ENCODE data around the gene BOD1L1.

Gene BOD1L1

DNA sequence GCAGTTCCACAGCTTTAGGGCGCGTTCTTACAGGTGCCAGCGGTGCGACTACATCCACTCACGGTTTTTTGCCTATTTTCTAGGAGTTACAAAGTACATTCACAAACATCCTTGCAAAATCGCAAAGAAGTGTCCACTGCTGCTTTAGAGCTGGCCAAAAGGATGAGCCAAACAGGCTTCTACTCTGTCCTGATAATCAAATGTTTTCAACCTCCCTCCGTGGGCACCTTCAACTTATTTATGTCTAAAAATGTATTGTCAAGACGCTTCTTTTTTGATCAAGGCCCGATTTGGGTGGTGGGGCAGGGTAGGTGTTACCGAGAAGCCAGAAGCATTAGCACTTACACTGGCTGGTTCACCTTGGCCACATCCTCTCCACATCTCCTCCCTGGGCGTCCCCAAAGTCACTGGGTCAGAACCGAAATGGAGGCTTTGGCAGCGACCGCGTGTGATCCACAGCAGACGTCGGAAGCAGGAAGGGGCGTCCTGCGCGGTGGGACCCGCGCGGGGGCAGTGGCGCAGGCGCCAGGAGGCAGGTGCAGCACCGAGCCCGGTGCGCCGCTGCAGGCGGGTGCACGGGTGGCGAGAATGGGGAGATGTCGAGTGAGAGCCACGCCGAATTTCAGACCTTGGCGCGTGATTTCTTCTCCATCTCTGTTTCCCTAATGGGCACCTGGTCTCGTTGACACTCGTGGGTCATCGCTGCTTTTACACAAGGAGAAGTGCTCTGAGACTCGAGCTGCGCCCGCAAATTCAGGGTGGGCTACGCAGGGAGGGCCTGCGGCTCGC lies 100.1 kb downstream of the BOD1L1 start:
- no peak for DNase-seq (ENCODE audit: low read depth in 2 of 2, low spot score in 1 of 2)

GRCh38 chr4:13526658-13527057 lies 100.9 kb downstream of the BOD1L1 start:
- no peak for DNase-seq (ENCODE audit: low read depth in 2 of 2, low spot score in 1 of 2)

DNA sequence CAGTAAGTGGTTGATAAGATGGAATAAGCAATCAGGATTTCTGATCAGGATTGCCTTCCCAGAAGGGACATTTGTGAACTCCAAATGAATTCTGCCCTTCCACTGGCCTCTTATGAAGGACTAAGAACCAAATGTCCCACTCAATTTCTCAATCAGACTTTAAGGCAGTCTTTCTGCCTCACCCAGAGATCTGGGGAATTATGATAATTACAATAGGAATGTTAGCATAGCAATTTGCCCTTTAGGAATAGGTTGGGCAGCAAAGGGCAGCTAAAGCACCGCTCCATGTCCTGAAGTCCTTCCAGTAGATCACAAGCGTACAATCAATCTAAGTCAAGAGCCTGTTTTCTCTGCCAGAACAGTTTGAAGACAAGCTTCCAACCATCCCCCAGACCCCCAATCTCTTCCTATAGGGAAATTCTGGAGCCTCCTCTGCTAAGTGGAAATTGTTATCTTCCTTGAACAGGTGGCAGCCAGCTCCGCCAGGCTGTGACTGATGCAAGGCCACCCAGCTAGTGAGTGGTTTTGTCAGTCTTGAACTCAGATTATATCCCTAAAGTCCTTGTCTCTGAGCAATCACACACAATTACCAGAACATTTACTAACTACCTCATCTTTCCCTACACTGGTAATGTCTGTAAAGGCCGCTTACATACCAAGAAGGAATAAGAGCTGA lies 101.8 kb downstream of the BOD1L1 start:
- no peak for DNase-seq (ENCODE audit: low read depth in 2 of 2, low spot score in 1 of 2)

- no peak for DNase-seq (ENCODE audit: low read depth in 2 of 2, low spot score in 1 of 2)
These were observed 102.9 kb downstream of the BOD1L1 start for GRCh38 chr4:13524504-13525243.

DNA sequence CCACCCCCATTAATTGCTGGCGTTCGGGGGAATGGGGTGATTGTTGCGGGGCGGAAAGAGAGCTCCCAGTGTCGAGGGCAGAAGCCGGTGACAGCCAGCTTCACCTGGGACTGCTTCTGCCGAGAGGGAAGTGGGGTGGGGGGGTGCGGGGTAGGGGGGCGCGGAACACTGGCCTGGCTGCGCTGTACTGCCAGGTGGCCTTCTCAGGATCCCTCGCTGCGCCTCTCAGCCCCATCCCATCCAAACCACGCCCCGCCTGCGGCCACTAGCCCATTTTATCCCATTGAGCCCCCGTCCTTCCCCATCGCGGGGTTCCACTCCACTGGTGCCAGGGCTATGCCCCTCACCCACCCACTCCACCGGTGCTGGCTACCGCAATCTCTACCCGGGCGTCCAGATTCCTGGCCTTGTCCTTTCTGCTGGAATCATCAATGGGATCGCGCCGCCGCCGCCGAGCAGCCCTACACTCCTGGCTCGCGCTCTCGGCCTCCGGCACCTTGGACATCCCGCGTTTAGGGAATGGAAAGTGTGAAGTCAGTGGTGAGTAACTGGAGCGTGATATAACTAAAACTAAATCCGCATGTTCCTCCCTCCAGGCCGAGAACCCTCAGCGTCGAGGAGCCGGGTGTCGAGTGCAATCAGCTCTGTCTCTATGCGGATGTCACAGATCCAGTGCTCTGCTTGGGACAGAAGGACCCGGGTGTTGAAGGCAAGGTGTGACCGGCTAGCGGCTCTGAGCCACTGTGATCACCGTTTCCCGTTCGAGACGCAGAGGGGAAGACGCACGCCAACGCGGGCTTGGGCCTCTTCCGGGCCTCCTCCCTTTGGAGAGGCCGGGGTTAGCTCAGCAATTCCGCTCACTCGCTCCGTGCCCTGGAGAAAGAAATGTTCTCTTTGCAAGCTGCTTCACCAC lies 103.7 kb downstream of the BOD1L1 start:
- DNase-seq (ENCODE audit: low read depth in 2 of 2, low spot score in 1 of 2), result no peak

DNA sequence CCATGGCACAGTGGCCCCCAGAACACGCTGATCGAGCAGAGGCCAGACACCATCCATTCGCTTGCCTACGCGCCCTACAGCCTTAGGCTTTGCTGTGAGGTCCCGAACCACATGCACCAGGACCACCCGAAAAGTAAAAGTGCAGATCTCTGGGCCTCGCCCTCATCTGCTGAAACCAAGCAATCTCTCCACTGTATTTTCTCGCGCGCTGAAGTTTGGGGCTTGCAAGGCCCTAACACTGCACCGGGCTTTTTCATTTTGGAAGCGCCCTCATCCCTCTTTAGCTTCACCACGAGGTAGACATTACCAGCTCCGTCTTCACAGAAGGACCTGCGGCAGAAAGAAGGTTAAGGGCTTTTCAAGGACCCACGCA lies 104.4 kb downstream of the BOD1L1 start:
- no peak for DNase-seq (ENCODE audit: low read depth in 2 of 2, low spot score in 1 of 2)

- no peak for DNase-seq (ENCODE audit: low read depth in 2 of 2, low spot score in 1 of 2)
These were observed 105.0 kb downstream of the BOD1L1 start for GRCh38 chr4:13522282-13523104.

GRCh38 chr4:13521047-13521446 lies 106.5 kb downstream of the BOD1L1 start:
- no peak for DNase-seq (ENCODE audit: low read depth in 2 of 2, low spot score in 1 of 2)
